ENCODE measurements around the gene WASL.
"Not testable (repeated sequence)": the region's sequence is repeated elsewhere in the genome, so short reads cannot be mapped to it uniquely, and the experiment has no call there.

The WASL gene

GRCh38 chr7:123787220-123788007 lies 38.6 kb upstream of the WASL start:
- H3K9me3 ChIP-seq (ENCODE audit: control insufficient read depth, low read length) = no peaks in the 10 kb centered on the region
- H3K4me3 ChIP-seq (ENCODE audit: insufficient read depth, low read depth, low read length) = no peak overlapping the region
- 93% methylated on average over 3 of the region's 3 CpGs for WGBS, 2 experiments
- no peaks in the 10 kb centered on the region for H3K36me3 ChIP-seq (ENCODE audit: control insufficient read depth, insufficient read depth, low read length)
- no peaks in the 10 kb centered on the region for H3K4me1 ChIP-seq (ENCODE audit: control insufficient read depth, insufficient read depth, low read length)
- H3K27me3 ChIP-seq (ENCODE audit: control insufficient read depth, insufficient read depth, low read length, poor library complexity, severe bottlenecking) = no peaks in the 10 kb centered on the region
- no peak overlapping the region for H3K27ac ChIP-seq (ENCODE audit: insufficient read depth, low read depth, low read length, poor library complexity, severe bottlenecking)

GRCh38 chr7:123784263-123784662 lies 35.5 kb upstream of the WASL start:
- Histone ChIP-seq H3K36me3 (ENCODE audit: control insufficient read depth, insufficient read depth, low read length) (no peaks in the 10 kb centered on the region), H3K9me3 (ENCODE audit: control insufficient read depth, low read length) (no peaks in the 10 kb centered on the region), H3K4me3 (ENCODE audit: insufficient read depth, low read depth, low read length) (no peak overlapping the region), H3K27ac (ENCODE audit: insufficient read depth, low read depth, low read length, poor library complexity, severe bottlenecking) (no peak overlapping the region), H3K4me1 (ENCODE audit: control insufficient read depth, insufficient read depth, low read length) (no peaks in the 10 kb centered on the region), H3K27me3 (ENCODE audit: control insufficient read depth, insufficient read depth, low read length, poor library complexity, severe bottlenecking) (no peaks in the 10 kb centered on the region)

GRCh38 chr7:123783820-123784219 lies 35.0 kb upstream of the WASL start:
- Histone ChIP-seq H3K4me1 (ENCODE audit: control insufficient read depth, insufficient read depth, low read length) (no peaks in the 10 kb centered on the region), H3K27me3 (ENCODE audit: control insufficient read depth, insufficient read depth, low read length, poor library complexity, severe bottlenecking) (no peaks in the 10 kb centered on the region), H3K27ac (ENCODE audit: insufficient read depth, low read depth, low read length, poor library complexity, severe bottlenecking) (no peak overlapping the region), H3K4me3 (ENCODE audit: insufficient read depth, low read depth, low read length) (no peak overlapping the region), H3K36me3 (ENCODE audit: control insufficient read depth, insufficient read depth, low read length) (no peaks in the 10 kb centered on the region), H3K9me3 (ENCODE audit: control insufficient read depth, low read length) (no peaks in the 10 kb centered on the region)
- 80 to 95% methylated on average over 1 to 2 of the region's 3 CpGs for WGBS, 2 experiments

GRCh38 chr7:123782071-123782798 lies 33.4 kb upstream of the WASL start:
- Histone ChIP-seq H3K36me3 (ENCODE audit: control insufficient read depth, insufficient read depth, low read length) (no peaks in the 10 kb centered on the region), H3K4me3 (ENCODE audit: insufficient read depth, low read depth, low read length) (no peak overlapping the region), H3K27ac (ENCODE audit: insufficient read depth, low read depth, low read length, poor library complexity, severe bottlenecking) (no peak overlapping the region), H3K27me3 (ENCODE audit: control insufficient read depth, insufficient read depth, low read length, poor library complexity, severe bottlenecking) (no peaks in the 10 kb centered on the region), H3K9me3 (ENCODE audit: control insufficient read depth, low read length) (no peaks in the 10 kb centered on the region), H3K4me1 (ENCODE audit: control insufficient read depth, insufficient read depth, low read length) (no peaks in the 10 kb centered on the region)
- 100% methylated on average over 1 of the region's 2 CpGs; no CpG with 5 or more reads in 1 of the 2 experiments for WGBS, 2 experiments

- not testable (repeated sequence) for H3K27me3 ChIP-seq (ENCODE audit: control insufficient read depth, insufficient read depth, low read length, poor library complexity, severe bottlenecking); H3K9me3 ChIP-seq (ENCODE audit: control insufficient read depth, low read length); H3K4me1 ChIP-seq (ENCODE audit: control insufficient read depth, insufficient read depth, low read length); H3K36me3 ChIP-seq (ENCODE audit: control insufficient read depth, insufficient read depth, low read length); H3K27ac ChIP-seq (ENCODE audit: insufficient read depth, low read depth, low read length, poor library complexity, severe bottlenecking); H3K4me3 ChIP-seq (ENCODE audit: insufficient read depth, low read depth, low read length)
- WGBS, 2 experiments = no CpG with 5 or more reads among the region's 2 CpGs
Observed at GRCh38 chr7:123780472-123780871, 31.7 kb upstream of the WASL start.

GRCh38 chr7:123774496-123774895 lies 25.7 kb upstream of the WASL start:
- H3K36me3 ChIP-seq (ENCODE audit: control insufficient read depth, insufficient read depth, low read length) = no peaks in the 10 kb centered on the region
- H3K27me3 ChIP-seq (ENCODE audit: control insufficient read depth, insufficient read depth, low read length, poor library complexity, severe bottlenecking) = no peaks in the 10 kb centered on the region
- no peak overlapping the region for H3K27ac ChIP-seq (ENCODE audit: insufficient read depth, low read depth, low read length, poor library complexity, severe bottlenecking)
- 94% methylated on average over 4 of the region's 4 CpGs for WGBS, 2 experiments
- H3K4me3 ChIP-seq (ENCODE audit: insufficient read depth, low read depth, low read length) = no peak overlapping the region
- no peaks in the 10 kb centered on the region for H3K4me1 ChIP-seq (ENCODE audit: control insufficient read depth, insufficient read depth, low read length)
- H3K9me3 ChIP-seq (ENCODE audit: control insufficient read depth, low read length) = no peaks in the 10 kb centered on the region

GRCh38 chr7:123773481-123773880 lies 24.7 kb upstream of the WASL start:
- H3K4me1 ChIP-seq (ENCODE audit: control insufficient read depth, insufficient read depth, low read length) = no peaks in the 10 kb centered on the region
- H3K9me3 ChIP-seq (ENCODE audit: control insufficient read depth, low read length) = no peaks in the 10 kb centered on the region
- H3K27me3 ChIP-seq (ENCODE audit: control insufficient read depth, insufficient read depth, low read length, poor library complexity, severe bottlenecking) = no peaks in the 10 kb centered on the region
- no peak overlapping the region for H3K27ac ChIP-seq (ENCODE audit: insufficient read depth, low read depth, low read length, poor library complexity, severe bottlenecking)
- WGBS, 2 experiments = 88 to 97% methylated on average over 2 of the region's 3 CpGs
- no peaks in the 10 kb centered on the region for H3K36me3 ChIP-seq (ENCODE audit: control insufficient read depth, insufficient read depth, low read length)
- H3K4me3 ChIP-seq (ENCODE audit: insufficient read depth, low read depth, low read length) = no peak overlapping the region

GRCh38 chr7:123772652-123773051 lies 23.8 kb upstream of the WASL start:
- 89 to 94% methylated on average over 3 of the region's 3 CpGs for WGBS, 2 experiments
- Histone ChIP-seq H3K27me3 (ENCODE audit: control insufficient read depth, insufficient read depth, low read length, poor library complexity, severe bottlenecking) (no peaks in the 10 kb centered on the region), H3K4me1 (ENCODE audit: control insufficient read depth, insufficient read depth, low read length) (no peaks in the 10 kb centered on the region), H3K36me3 (ENCODE audit: control insufficient read depth, insufficient read depth, low read length) (no peaks in the 10 kb centered on the region), H3K27ac (ENCODE audit: insufficient read depth, low read depth, low read length, poor library complexity, severe bottlenecking) (no peak overlapping the region), H3K9me3 (ENCODE audit: control insufficient read depth, low read length) (no peaks in the 10 kb centered on the region), H3K4me3 (ENCODE audit: insufficient read depth, low read depth, low read length) (no peak overlapping the region)

- 84 to 90% methylated on average over 2 of the region's 2 CpGs for WGBS, 2 experiments
- no peaks in the 10 kb centered on the region for H3K4me1 ChIP-seq (ENCODE audit: control insufficient read depth, insufficient read depth, low read length)
- no peaks in the 10 kb centered on the region for H3K27me3 ChIP-seq (ENCODE audit: control insufficient read depth, insufficient read depth, low read length, poor library complexity, severe bottlenecking)
- H3K4me3 ChIP-seq (ENCODE audit: insufficient read depth, low read depth, low read length) = no peak overlapping the region
- no peaks in the 10 kb centered on the region for H3K36me3 ChIP-seq (ENCODE audit: control insufficient read depth, insufficient read depth, low read length)
- H3K9me3 ChIP-seq (ENCODE audit: control insufficient read depth, low read length) = no peaks in the 10 kb centered on the region
- no peak overlapping the region for H3K27ac ChIP-seq (ENCODE audit: insufficient read depth, low read depth, low read length, poor library complexity, severe bottlenecking)
Observed at GRCh38 chr7:123771846-123772245, 23.0 kb upstream of the WASL start.

- Histone ChIP-seq H3K9me3 (ENCODE audit: control insufficient read depth, low read length) (no peaks in the 10 kb centered on the region), H3K4me3 (ENCODE audit: insufficient read depth, low read depth, low read length) (no peak overlapping the region), H3K27ac (ENCODE audit: insufficient read depth, low read depth, low read length, poor library complexity, severe bottlenecking) (no peak overlapping the region), H3K4me1 (ENCODE audit: control insufficient read depth, insufficient read depth, low read length) (no peaks in the 10 kb centered on the region), H3K27me3 (ENCODE audit: control insufficient read depth, insufficient read depth, low read length, poor library complexity, severe bottlenecking) (no peaks in the 10 kb centered on the region), H3K36me3 (ENCODE audit: control insufficient read depth, insufficient read depth, low read length) (no peaks in the 10 kb centered on the region)
- 93 to 96% methylated on average over 2 of the region's 2 CpGs for WGBS, 2 experiments
Observed at GRCh38 chr7:123771256-123771655, 22.5 kb upstream of the WASL start.
